ENCODE measurements around the gene COX7A2. TPM values are rescaled to one million over a fixed set of nuclear protein-coding genes. Genes with fewer than 3 reads are reported as not detected.

The COX7A2 gene
- total and polyA plus RNA-seq, 10 donors = 158 to 535 (median 223) TPM

- DNase-seq = no peak
- Histone ChIP-seq H3K4me1 (no peaks in the 10 kb centered on the region), H3K36me3 (no peaks in the 10 kb centered on the region), H3K27me3 (replicated peaks in 1 of 7) (peaks cover 0 to 5% (median 0%) of the 10 kb centered on the region in 7 donors), H3K27ac (no peak overlapping the region), H3K4me3 (no peak overlapping the region), H3K9me3 (no peaks in the 10 kb centered on the region)
- WGBS, 5 donors = 77 to 84% (median 83%) methylated on average over 6 of the region's 6 CpGs
- intact Hi-C loops (cut with DNase I; ENCODE audit: low total_unique reads) = no loop called here
- TF ChIP-seq POLR2AphosphoS5 (IDR thresholded peaks at IDR 0.05) = no peak
- no peak for TF ChIP-seq POLR2A (IDR thresholded peaks at IDR 0.05)
- no peak for TF ChIP-seq CTCF (IDR thresholded peaks at IDR 0.05 in 8 of 11, conservative IDR thresholded peaks at IDR 0.05 in 3 of 11)
Measured at GRCh38 chr6:75224303-75224926, 19.2 kb downstream of the COX7A2 start.

GRCh38 chr6:75223428-75223827 is 20.2 kb downstream of the COX7A2 start:
- Histone ChIP-seq H3K9me3 (no peaks in the 10 kb centered on the region), H3K27ac (no peak overlapping the region), H3K4me3 (no peak overlapping the region), H3K4me1 (no peaks in the 10 kb centered on the region), H3K36me3 (no peaks in the 10 kb centered on the region), H3K27me3 (replicated peaks in 1 of 7) (peaks cover 0 to 5% (median 0%) of the 10 kb centered on the region in 7 donors)
- no peak for DNase-seq
- 64 to 83% (median 78%) methylated on average over 2 of the region's 2 CpGs for WGBS, 5 donors
- intact Hi-C loops (cut with DNase I; ENCODE audit: low total_unique reads) = no loop called here
- no peak for TF ChIP-seq CTCF (IDR thresholded peaks at IDR 0.05 in 8 of 11, conservative IDR thresholded peaks at IDR 0.05 in 3 of 11)
- no peak for TF ChIP-seq POLR2A (IDR thresholded peaks at IDR 0.05)
- TF ChIP-seq POLR2AphosphoS5 (IDR thresholded peaks at IDR 0.05) = no peak

GRCh38 chr6:75222261-75222660 is 21.3 kb downstream of the COX7A2 start:
- peaks cover 0 to 5% (median 0%) of the 10 kb centered on the region in 7 donors for H3K27me3 ChIP-seq (replicated peaks in 1 of 7)
- intact Hi-C loops (cut with DNase I; ENCODE audit: low total_unique reads) = no loop called here
- TF ChIP-seq POLR2A (IDR thresholded peaks at IDR 0.05) (no peak), CTCF (IDR thresholded peaks at IDR 0.05 in 8 of 11, conservative IDR thresholded peaks at IDR 0.05 in 3 of 11) (no peak), POLR2AphosphoS5 (IDR thresholded peaks at IDR 0.05) (no peak)

GRCh38 chr6:75221116-75221515 is 22.5 kb downstream of the COX7A2 start:
- Histone ChIP-seq H3K4me3 (no peak overlapping the region), H3K27ac (no peak overlapping the region), H3K36me3 (no peaks in the 10 kb centered on the region), H3K9me3 (no peaks in the 10 kb centered on the region), H3K4me1 (no peaks in the 10 kb centered on the region), H3K27me3 (replicated peaks in 1 of 7) (peaks cover 0 to 5% (median 0%) of the 10 kb centered on the region in 7 donors)
- intact Hi-C loops (cut with DNase I; ENCODE audit: low total_unique reads) = no loop called here
- WGBS, 5 donors = 87 to 95% (median 93%) methylated on average over 4 of the region's 4 CpGs
- no peak for TF ChIP-seq POLR2A (IDR thresholded peaks at IDR 0.05)
- no peak for TF ChIP-seq POLR2AphosphoS5 (IDR thresholded peaks at IDR 0.05)
- TF ChIP-seq CTCF (IDR thresholded peaks at IDR 0.05 in 8 of 11, conservative IDR thresholded peaks at IDR 0.05 in 3 of 11) = no peak
- DNase-seq = no peak

More at GRCh38 chr6:75222261-75222660, 21.3 kb downstream of the COX7A2 start:
- no peak overlapping the region for H3K27ac ChIP-seq
- H3K36me3 ChIP-seq = no peaks in the 10 kb centered on the region
- H3K4me3 ChIP-seq = no peak overlapping the region
- DNase-seq = no peak
- no peaks in the 10 kb centered on the region for H3K9me3 ChIP-seq
- H3K4me1 ChIP-seq = no peaks in the 10 kb centered on the region

All from spleen (tissue), 11 donors.